K562 (cell line): ENCODE measurements around the gene WDR46. TPM values are rescaled to one million over a fixed set of nuclear protein-coding genes. Genes with fewer than 3 reads are reported as not detected.
A peak's percentile ranks its signal among the peaks of the same experiment; 100 is the strongest.

ENCODE experiments used
- ATAC-seq: fragments of 200-7000 bp; cut with Tn5 transposase; 3 replicates; pipeline ENCODE4 v1.9.1; 2020; ENCODE audit warnings: moderate library complexity
- BruUV-seq: library from RNA; stranded (reverse); fragments of 400-500 nt; replicated peaks from 2 replicates; lab custom pipeline; 2021; lab: Mats Ljungman, UMichigan
- CTCF ChIA-PET: fragments of 300-600 bp; formaldehyde crosslinking; extraction: SDS; loops from one replicate; lab custom pipeline; 2021; ENCODE audit warnings: low intra/inter-chr PET ratio; lab: Yijun Ruan, JAX
- POLR2A ChIA-PET: fragments of 300-600, 350-650 bp; sonication (Branson Sonifier 250); formaldehyde crosslinking; extraction: SDS; loops from one replicate; lab custom pipeline; 2021; ENCODE audit warnings: antibody characterized with exemption, inconsistent platforms; lab: Yijun Ruan, JAX
- DNase-seq, 4 experiments: peaks; one replicate each; pipeline versions ENCODE4 v3.0.0 to v3.0.0-alpha.2; 2011 to 2018; ENCODE audit warnings: low spot score in 3 of 4, mixed read lengths in 3 of 4; ENCODE audit errors: extremely low read depth in 1 of 4
- FAIRE-seq: peaks from 2 replicates; lab custom pipeline; 2011; peaks lifted over from hg19 to GRCh38; lab: Jason Lieb, UNC
- H2AFZ ChIP-seq: 2 replicates; pipeline ENCODE4 v1.6.0; 2011; ENCODE audit warnings: low read depth, low read length, control low read depth, inconsistent platforms
- H3K27ac ChIP-seq: fragments of 200-600 bp; 3 replicates; pipeline ENCODE4 v1.8.0; 2011; ENCODE audit warnings: low read depth, mild to moderate bottlenecking, control low read depth, inconsistent platforms, low read length, moderate library complexity, mixed read lengths; ENCODE audit errors: extremely low read depth
- H3K27me3 ChIP-seq, 2 experiments: fragments of 300-600 bp in 1 of 2; 2 replicates in 1 of 2; 3 replicates in 1 of 2; pipeline versions ENCODE4 v1.6.0 to v1.8.0; 2011; ENCODE audit warnings: inconsistent platforms in 2 of 2, low read length in 2 of 2, mild to moderate bottlenecking in 1 of 2, mixed read lengths in 1 of 2, moderate library complexity in 1 of 2; ENCODE audit not compliant: control insufficient read depth in 2 of 2, insufficient read depth in 2 of 2
- H3K36me3 ChIP-seq: fragments of 300-600 bp; 3 replicates; pipeline ENCODE4 v1.8.0; 2011; ENCODE audit warnings: mild to moderate bottlenecking, low read length, inconsistent platforms; ENCODE audit not compliant: control insufficient read depth, insufficient read depth
- H3K4me1 ChIP-seq, 2 experiments: fragments of 200-600 bp in 1 of 2; replicated peaks in 1 of 2; 2 replicates in 1 of 2; 3 replicates in 1 of 2; pipeline versions ENCODE4 v1.5.1 to v1.8.0; 2011; ENCODE audit warnings: inconsistent platforms in 2 of 2, low read length in 2 of 2, mild to moderate bottlenecking in 1 of 2, mixed read lengths in 1 of 2, moderate library complexity in 1 of 2; ENCODE audit not compliant: control insufficient read depth in 2 of 2, insufficient read depth in 2 of 2
- H3K4me2 ChIP-seq: 2 replicates; pipeline ENCODE4 v1.6.1; 2011; ENCODE audit warnings: low read length, control low read depth, inconsistent platforms, mixed read lengths; ENCODE audit not compliant: insufficient read depth
- H3K4me3 ChIP-seq: fragments of 200-600 bp; sonication (generic), shearing (Covaris generic); 2 replicates; pipeline ENCODE4 v1.5.1; 2016; ENCODE audit warnings: control low read depth, inconsistent platforms
- H3K79me2 ChIP-seq: fragments of 200-600 bp; 3 replicates; pipeline ENCODE4 v1.8.0; 2011; ENCODE audit warnings: low read length, inconsistent platforms; ENCODE audit not compliant: control insufficient read depth, insufficient read depth
- H3K9ac ChIP-seq, 2 experiments: 2 replicates each; pipeline versions ENCODE4 v1.6.0 to v1.6.1; 2011; ENCODE audit warnings: low read depth in 2 of 2, low read length in 2 of 2, control low read depth in 1 of 2, inconsistent platforms in 1 of 2, mild to moderate bottlenecking in 1 of 2, mixed read lengths in 1 of 2; ENCODE audit not compliant: insufficient read depth in 1 of 2
- H3K9me1 ChIP-seq: one replicate; pipeline ENCODE4 v1.6.0; 2011; ENCODE audit warnings: inconsistent platforms, mild to moderate bottlenecking, low read length, moderate library complexity; ENCODE audit not compliant: control insufficient read depth, insufficient read depth
- H3K9me3 ChIP-seq: replicated peaks from 2 replicates; pipeline ENCODE4 v1.5.1; 2011; ENCODE audit warnings: low read depth, low read length, inconsistent platforms; ENCODE audit not compliant: control insufficient read depth, insufficient read depth
- H4K20me1 ChIP-seq: replicated peaks from 2 replicates; pipeline ENCODE4 v1.6.1; 2011; ENCODE audit warnings: low read length, inconsistent platforms, mixed read lengths; ENCODE audit not compliant: control insufficient read depth, insufficient read depth
- ATF7 ChIP-seq: fragments of 450-650 bp; IDR thresholded peaks from 2 replicates; pipeline ENCODE4 v1.7.1; 2014; ENCODE audit warnings: mild to moderate bottlenecking, moderate library complexity
- POLR2A ChIP-seq: fragments of 450-650 bp; conservative IDR thresholded peaks from 2 replicates; pipeline ENCODE4 v1.6.1; 2016
- TAF15 ChIP-seq: fragments of 200-400 bp; formaldehyde crosslinking; IDR thresholded peaks from 2 replicates; pipeline ENCODE4 v1.6.1; 2017; ENCODE audit warnings: mild to moderate bottlenecking, low read depth, low read length, moderate library complexity
- XRCC5 ChIP-seq: fragments of 200-400 bp; formaldehyde crosslinking; IDR thresholded peaks from 2 replicates; pipeline ENCODE4 v1.6.1; 2017; ENCODE audit warnings: low read depth, mild to moderate bottlenecking, low read length
- ZKSCAN3 ChIP-seq: fragments of 250-450 bp; sonication (Bioruptor Pico); IDR thresholded peaks from 2 replicates; pipeline ENCODE4 v1.4.0; 2020
- ZNF134 ChIP-seq: fragments of 250-450 bp; sonication (Bioruptor Pico); conservative IDR thresholded peaks from 2 replicates; pipeline ENCODE4 v1.4.0; 2020
- WGBS: fragments of 100-300 bp; shearing (Covaris generic); methylation state at CpG from one replicate; pipeline ENCODE4 v1.1.6; 2016; ENCODE audit warnings: low coverage, mixed read lengths; ENCODE audit not compliant: insufficient coverage; ENCODE audit errors: missing lambda C conversion rate; 5-methylcytosine and 5-hydroxymethylcytosine counted together
- in situ Hi-C: fragments of 300-500 bp; cut with MboI; formaldehyde crosslinking; loops from 4 replicates; pipeline ENCODE4 v1.15.0; 2018; ENCODE audit warnings: inconsistent platforms, mixed read lengths
- intact Hi-C: fragments of 100-400 bp; cut with micrococcal nuclease; formaldehyde crosslinking; loops from 2 replicates; pipeline ENCODE4 v1.14.2; 2022
- polyA plus RNA-seq, 8 experiments: library from polyadenylated mRNA; depleted of rRNA in 4 of 8; stranded (reverse) in 5 of 8; unstranded in 3 of 8; fragments of >200 nt; fragmentation: Nextera tagmentation in 2 of 8; fragmentation: Illumina TruSeq in 1 of 8; extraction: Ambion mirVana in 2 of 8; extraction: Trizol in 1 of 8; gene quantifications; 2 replicates each; pipeline versions ENCODE4 v1.2.1 to v1.2.3, GENCODE V29; 2011 to 2014; ENCODE audit warnings: inconsistent platforms in 1 of 8, missing spikeins in 1 of 8
- total RNA-seq, 7 experiments: library from RNA; depleted of rRNA in 6 of 7; stranded (reverse); fragments of >200 nt in 6 of 7; fragmentation: Illumina TruSeq in 2 of 7; extraction: Trizol in 2 of 7; gene quantifications; 2 replicates each; pipeline versions ENCODE4 v1.2.1 to v1.2.3, GENCODE V29; 2011 to 2021; ENCODE audit warnings: low replicate concordance in 1 of 7
- TF ChIP-seq, protein P1 (sequence below): fragments of 250-450 bp; sonication (Bioruptor Pico); IDR thresholded peaks from 2 replicates; pipeline ENCODE4 v1.8.0; 2022; ENCODE audit warnings: moderate library complexity, mild to moderate bottlenecking, inconsistent platforms
- TF ChIP-seq, protein P2 (sequence below): sonication (generic); formaldehyde crosslinking; IDR thresholded peaks from 2 replicates; pipeline ENCODE4 v1.8.1; 2023; ENCODE audit warnings: mild to moderate bottlenecking, missing genetic modification reagents
- TF ChIP-seq, protein P3 (sequence below): fragments of 200-800 bp; sonication (Bioruptor generic); IDR thresholded peaks from 2 replicates; pipeline ENCODE4 v1.6.1; 2017; ENCODE audit warnings: missing genetic modification characterization, missing compliant biosample characterization
- TF ChIP-seq, protein P4 (sequence below): IDR thresholded peaks from 2 replicates; pipeline ENCODE4 v1.6.1; 2016; ENCODE audit warnings: missing genetic modification characterization, missing compliant biosample characterization

The WDR46 gene
- total and polyA plus RNA-seq, 9 of the 15 experiments (the other 6 are each of a cell fraction or from before 2014, with no cell fraction given): 8.9 to 146 (median 93.1) TPM

DNA sequence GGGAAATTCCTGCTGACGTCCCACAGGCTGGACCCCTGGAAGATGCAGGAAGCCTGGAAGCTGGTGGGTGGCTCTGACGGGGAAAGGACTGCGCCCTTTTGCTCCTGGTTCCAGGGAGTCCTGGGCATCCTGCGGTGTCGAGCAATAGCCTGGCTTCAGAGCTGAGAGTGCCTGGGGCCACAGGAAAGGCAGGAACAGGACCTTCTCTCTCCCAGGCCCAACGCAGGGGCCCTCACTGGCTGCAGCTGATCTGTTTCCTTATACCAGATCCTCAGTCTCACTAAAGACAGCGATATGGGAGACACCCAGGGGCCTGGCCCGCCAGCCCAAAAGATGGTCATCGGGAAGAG is 10.7 kb downstream of the WDR46 start:
- no peaks in the 10 kb centered on the region for H3K27me3 ChIP-seq
- no peak overlapping the region for H2AFZ ChIP-seq
- no peaks in the 10 kb centered on the region for H3K9me1 ChIP-seq
- ChIA-PET CTCF (interaction anchor here (1.7 to 6.6 kb wide), 2 partner anchors 129 to 147 kb away, joined by 4 to 64 read pairs; no protein-coding TSS in a partner anchor), POLR2A (interaction anchor here (0.9 to 8.1 kb wide), 7 partner anchors 10 to 129 kb away, joined by 3 to 90 read pairs (median 9); partner anchors contain the start of genes PFDN6, RGL2, WDR46 and ZBTB22)
- peaks cover 37 to 39% of the 10 kb centered on the region in 2 experiments for H3K4me1 ChIP-seq
- ATAC-seq (no peak), DNase-seq (no peak), FAIRE-seq (no peak)
- WGBS: 85% methylated on average over 9 of the region's 9 CpGs
- no peak overlapping the region for H3K27ac ChIP-seq
- H3K9ac ChIP-seq: peak overlapping the region in 1 of 2 experiments; percentile 90; a peak in 2 of 4 replicates
- peaks cover 90% of the 10 kb centered on the region for H3K36me3 ChIP-seq
- no peaks in the 10 kb centered on the region for H3K9me3 ChIP-seq
- H3K4me2 ChIP-seq: no peak overlapping the region
- intact Hi-C loops (loop anchor here (10.0 kb wide), 1 partner anchor 296 kb away; no protein-coding TSS in a partner anchor), in situ Hi-C loops (loop anchor here (10.0 kb wide), 1 partner anchor 126 kb away; no protein-coding TSS in a partner anchor)
- no peak overlapping the region for H3K4me3 ChIP-seq
- H3K79me2 ChIP-seq: peaks cover 32% of the 10 kb centered on the region
- peaks cover 35% of the 10 kb centered on the region for H4K20me1 ChIP-seq
- TF ChIP-seq, protein P1, sequence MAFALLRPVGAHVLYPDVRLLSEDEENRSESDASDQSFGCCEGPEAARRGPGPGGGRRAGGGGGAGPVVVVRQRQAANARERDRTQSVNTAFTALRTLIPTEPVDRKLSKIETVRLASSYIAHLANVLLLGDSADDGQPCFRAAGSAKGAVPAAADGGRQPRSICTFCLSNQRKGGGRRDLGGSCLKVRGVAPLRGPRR (CRISPR knock-in tag): no peak
- TF ChIP-seq TAF15 (0 out of 2 replicates have a peak, but pooled peaks have one; percentile 6), XRCC5 (no peak), POLR2A (peak; percentile 49; the same call in 1 of the 2 replicates), ZNF134 (CRISPR knock-in tag) (no peak), ZKSCAN3 (CRISPR knock-in tag) (no peak), ATF7 (no peak)
- TF ChIP-seq, protein P2, sequence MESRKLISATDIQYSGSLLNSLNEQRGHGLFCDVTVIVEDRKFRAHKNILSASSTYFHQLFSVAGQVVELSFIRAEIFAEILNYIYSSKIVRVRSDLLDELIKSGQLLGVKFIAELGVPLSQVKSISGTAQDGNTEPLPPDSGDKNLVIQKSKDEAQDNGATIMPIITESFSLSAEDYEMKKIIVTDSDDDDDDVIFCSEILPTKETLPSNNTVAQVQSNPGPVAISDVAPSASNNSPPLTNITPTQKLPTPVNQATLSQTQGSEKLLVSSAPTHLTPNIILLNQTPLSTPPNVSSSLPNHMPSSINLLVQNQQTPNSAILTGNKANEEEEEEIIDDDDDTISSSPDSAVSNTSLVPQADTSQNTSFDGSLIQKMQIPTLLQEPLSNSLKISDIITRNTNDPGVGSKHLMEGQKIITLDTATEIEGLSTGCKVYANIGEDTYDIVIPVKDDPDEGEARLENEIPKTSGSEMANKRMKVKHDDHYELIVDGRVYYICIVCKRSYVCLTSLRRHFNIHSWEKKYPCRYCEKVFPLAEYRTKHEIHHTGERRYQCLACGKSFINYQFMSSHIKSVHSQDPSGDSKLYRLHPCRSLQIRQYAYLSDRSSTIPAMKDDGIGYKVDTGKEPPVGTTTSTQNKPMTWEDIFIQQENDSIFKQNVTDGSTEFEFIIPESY (CRISPR knock-in tag): no peak
- TF ChIP-seq, protein P3, sequence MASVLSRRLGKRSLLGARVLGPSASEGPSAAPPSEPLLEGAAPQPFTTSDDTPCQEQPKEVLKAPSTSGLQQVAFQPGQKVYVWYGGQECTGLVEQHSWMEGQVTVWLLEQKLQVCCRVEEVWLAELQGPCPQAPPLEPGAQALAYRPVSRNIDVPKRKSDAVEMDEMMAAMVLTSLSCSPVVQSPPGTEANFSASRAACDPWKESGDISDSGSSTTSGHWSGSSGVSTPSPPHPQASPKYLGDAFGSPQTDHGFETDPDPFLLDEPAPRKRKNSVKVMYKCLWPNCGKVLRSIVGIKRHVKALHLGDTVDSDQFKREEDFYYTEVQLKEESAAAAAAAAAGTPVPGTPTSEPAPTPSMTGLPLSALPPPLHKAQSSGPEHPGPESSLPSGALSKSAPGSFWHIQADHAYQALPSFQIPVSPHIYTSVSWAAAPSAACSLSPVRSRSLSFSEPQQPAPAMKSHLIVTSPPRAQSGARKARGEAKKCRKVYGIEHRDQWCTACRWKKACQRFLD (CRISPR knock-in tag): 0 out of 2 replicates have a peak, but pooled peaks have one; percentile 8
- TF ChIP-seq, protein P4, sequence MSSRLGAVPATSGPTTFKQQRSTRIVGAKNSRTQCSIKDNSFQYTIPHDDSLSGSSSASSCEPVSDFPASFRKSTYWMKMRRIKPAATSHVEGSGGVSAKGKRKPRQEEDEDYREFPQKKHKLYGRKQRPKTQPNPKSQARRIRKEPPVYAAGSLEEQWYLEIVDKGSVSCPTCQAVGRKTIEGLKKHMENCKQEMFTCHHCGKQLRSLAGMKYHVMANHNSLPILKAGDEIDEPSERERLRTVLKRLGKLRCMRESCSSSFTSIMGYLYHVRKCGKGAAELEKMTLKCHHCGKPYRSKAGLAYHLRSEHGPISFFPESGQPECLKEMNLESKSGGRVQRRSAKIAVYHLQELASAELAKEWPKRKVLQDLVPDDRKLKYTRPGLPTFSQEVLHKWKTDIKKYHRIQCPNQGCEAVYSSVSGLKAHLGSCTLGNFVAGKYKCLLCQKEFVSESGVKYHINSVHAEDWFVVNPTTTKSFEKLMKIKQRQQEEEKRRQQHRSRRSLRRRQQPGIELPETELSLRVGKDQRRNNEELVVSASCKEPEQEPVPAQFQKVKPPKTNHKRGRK: no peak
- BruUV-seq: no TSS peak
